SKM-1 (cell line): ENCODE measurements around the gene TMPRSS6.

ENCODE experiments used
- DNase-seq: peaks from one replicate; lab custom pipeline; 2025; ENCODE audit not compliant: unreplicated experiment; lab: John Stamatoyannopoulos, UW

Gene TMPRSS6

DNA sequence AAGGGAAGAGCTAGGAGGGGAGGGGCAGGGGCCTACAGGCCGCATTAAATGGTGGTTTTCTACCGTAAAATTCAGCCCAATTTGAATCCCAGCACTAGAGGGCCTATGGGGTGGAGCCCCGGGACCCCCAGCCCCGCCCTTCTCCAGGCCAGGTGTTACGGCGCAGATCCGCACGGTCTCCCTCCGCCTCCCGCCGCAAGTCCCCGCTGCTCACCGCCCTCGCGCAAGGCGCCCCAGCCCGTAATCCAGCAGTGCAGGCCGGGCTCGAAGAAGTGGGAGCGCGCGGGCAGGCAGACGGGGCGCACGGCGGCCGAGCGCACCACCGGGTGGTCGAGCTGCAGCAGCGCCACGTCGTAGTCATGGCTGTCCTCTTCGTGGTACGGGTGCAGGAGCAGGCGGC is 40.7 kb downstream of the TMPRSS6 start:
- DNase-seq, result no peak

DNA sequence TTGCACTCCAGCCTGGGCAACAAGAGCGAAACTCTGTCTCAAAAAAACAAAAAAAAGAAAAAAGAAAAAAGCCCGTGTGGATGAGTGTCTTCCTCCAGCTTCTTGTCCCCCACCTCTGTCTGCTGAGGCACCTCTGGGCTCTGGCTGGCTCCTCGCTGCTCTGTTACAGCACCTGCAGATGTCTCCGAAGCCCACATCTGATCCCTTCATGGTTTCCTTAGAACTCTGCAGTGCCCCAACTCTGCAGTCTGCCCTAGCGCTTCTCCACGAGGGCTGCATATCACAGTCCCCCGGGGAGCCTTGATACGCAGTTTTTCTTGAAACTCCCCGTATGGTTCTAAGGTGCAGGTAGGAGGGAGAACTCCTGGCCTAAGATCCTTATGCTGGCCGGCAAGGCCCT is 42.1 kb downstream of the TMPRSS6 start:
- no peak for DNase-seq

DNA sequence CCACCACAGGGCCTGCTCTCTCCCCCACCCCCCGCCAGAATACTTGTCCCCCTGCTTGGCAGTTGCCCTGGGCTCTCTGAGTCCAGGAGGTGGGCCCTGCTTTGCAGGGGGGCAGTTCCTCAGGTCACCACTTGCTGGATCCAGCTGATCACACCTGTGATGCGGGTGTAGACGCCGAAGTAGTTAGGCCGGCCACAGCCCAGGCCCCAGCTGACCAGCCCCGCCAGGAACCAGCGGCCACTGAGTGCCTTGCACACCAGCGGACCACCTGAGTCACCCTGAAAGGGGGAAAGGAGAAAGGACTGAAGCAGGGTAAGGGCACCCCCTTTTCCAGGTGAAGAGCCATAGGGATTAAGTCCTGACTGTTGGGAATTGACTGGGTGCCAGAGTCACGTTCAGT is 43.6 kb downstream of the TMPRSS6 start:
- no peak for DNase-seq

DNA sequence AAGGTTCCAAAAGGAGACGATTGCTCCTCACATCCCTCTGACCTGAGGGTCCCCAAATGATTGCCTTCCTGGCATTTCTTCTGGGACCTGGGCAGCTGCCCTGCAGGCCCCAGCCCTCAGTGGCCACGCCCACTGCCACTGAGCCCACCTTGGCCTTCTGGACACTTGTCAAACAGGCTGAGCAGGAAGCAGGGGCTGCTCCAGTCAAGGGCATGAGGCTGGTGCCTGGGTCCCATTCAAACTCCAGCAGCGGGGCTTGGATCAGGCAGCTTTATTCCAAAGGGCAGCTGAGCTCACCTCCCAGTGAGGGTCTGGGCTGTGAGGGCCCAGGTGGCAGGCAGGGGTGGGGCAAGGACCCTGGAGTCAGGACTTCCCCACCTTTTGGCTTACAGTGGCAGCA is 44.3 kb downstream of the TMPRSS6 start:
- no peak for DNase-seq

DNA sequence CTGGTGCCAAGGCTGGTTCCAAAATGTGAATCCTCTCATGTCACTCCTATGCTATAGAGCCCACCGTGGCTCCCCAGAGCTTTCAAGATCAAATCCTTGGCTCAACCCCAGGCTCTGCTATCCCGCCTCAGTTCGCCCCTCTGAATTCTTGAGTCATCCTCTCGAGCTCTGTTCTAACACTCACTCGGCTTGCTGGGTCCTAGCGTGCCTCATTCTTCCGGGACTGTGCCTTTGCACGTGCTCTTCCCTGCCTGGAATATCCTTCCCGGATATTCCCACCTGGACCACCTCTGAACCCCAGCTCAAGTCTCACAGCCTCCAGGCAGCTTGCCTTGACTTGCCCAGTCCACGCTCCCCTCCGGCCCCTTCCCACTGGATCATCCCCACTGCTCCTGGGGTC is 45.0 kb downstream of the TMPRSS6 start:
- no peak for DNase-seq

DNA sequence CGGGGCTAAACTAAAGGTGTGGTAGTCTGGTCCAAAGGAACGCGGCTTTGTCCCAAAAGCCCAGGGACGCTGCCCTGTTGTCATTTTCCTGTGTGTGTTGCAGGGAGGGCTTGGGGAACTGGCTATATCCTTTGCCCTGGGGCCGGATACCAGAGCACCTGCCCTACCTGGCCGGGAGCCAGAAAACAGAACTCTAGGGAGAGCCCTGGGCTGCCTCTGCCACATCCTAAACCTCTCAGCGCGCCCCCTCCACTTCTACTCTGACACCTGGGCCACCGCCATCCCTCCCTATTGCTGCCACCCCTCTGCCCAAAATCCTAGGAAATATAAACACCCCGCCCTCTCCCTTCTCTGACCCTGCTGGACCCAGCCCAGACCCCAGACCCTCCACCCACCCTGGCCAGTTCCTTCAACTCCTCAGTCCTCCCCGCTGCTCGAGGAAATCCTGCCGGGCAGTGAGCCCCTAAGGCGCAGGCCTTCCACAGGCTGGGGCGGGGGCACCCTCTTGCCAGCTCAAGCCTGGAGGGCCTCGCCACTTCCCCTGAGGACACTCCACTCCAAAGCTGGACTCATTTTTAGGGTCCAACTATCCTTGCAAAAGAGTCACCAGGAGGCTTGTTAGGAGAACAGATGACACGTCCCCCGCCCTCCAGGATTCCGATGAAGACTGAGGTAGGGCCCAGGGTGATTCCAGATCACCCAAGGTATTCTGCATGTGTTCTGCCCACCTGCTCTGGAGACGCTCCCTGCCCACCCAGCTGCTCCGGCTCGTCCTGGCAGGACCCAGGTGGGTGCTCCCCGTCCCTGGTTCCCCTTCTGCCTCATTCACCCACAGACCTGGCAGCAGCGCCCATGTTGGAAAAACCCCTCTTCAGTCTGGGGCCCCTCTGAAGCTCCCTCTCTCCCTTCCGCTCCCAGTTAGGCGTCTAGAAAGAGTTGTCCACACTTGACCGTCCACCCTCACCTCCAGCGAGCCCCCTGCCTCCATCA is 45.8 kb downstream of the TMPRSS6 start:
- no peak for DNase-seq

DNA sequence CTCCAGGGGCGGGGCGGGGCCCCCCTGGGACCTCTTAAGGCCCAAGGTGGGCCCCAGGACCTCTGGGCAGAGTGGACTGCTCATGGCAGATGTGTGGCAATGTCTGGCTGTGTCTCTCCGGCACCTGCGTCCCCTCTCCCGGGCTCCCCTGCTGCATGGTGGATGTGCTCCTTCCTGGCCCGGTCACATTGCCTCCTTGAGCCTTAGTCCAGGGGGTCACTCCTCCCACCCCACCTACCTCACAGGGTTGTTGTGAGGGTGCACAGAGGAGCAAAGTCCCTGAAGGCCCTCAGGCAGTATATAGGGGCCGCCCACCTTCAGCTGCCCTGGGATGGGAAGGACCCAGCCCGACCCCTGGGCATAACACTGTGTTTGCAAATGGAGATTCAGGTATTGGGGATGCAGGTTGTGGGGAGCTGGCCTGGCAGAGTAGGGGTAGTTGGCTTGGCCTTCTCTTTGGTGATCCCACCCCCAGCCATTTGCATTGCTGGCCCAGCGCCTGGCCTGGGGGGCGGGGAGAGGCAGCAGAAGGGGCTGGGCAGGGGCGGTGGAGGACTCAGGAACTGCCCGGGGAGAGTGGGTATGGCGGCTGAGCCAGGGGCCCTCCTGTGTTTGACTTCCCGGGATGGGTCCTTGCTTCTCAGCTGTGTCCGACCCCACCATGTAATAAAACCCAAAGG is 46.7 kb downstream of the TMPRSS6 start:
- DNase-seq, result no peak

DNA sequence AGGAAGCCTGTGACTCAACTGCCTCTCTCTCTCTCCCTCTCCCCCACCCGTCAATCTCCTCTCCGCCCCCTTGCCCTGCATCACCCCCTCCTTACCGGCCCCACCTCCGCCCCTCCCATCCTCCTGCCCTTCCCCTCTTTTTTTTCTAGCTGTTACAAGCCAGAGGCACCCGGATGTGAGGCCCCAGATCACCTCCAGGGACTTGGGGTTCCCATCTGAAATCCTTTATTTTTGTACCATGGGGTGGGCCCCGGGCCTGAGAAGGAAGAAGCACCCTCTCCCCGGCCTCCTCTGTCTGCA is 47.2 kb downstream of the TMPRSS6 start:
- DNase-seq, result no peak

DNA sequence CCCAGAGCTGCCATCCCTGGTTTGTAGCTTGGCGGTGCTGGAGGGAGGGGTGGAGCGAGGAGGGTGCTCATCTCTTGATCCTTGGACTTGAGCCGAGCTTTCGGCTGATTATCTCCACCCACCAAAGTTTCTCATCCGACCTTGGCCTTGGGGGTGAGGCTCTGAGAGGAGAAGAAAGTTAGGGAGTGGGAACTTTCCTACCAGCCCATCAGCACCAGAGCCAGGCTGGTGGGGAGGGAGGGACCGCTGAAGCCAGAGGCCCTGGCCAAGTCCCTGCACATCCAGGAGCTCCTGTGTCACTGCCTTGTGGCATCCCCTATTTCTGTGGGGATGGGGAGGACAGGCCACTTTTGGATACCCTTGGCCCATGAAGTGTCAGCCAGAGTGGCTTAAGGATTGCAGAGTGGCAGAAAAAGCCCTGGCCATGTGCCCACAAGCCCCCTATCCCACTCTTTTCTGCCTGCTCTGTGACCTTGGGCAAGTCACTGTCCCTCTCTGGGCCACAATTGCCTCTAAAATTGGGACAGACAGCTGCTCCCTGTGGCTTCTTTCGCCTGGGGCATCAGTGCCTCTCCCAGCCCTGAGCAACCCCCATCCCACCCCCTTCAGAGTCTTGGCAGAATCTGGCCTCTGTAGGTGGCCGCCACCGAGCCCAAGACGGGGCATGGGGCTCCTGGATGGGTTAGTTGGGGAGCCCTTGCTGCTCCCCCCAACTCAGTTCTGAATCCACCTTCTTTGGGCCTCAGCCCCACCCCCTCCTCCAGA is 47.7 kb downstream of the TMPRSS6 start:
- DNase-seq, result no peak

DNA sequence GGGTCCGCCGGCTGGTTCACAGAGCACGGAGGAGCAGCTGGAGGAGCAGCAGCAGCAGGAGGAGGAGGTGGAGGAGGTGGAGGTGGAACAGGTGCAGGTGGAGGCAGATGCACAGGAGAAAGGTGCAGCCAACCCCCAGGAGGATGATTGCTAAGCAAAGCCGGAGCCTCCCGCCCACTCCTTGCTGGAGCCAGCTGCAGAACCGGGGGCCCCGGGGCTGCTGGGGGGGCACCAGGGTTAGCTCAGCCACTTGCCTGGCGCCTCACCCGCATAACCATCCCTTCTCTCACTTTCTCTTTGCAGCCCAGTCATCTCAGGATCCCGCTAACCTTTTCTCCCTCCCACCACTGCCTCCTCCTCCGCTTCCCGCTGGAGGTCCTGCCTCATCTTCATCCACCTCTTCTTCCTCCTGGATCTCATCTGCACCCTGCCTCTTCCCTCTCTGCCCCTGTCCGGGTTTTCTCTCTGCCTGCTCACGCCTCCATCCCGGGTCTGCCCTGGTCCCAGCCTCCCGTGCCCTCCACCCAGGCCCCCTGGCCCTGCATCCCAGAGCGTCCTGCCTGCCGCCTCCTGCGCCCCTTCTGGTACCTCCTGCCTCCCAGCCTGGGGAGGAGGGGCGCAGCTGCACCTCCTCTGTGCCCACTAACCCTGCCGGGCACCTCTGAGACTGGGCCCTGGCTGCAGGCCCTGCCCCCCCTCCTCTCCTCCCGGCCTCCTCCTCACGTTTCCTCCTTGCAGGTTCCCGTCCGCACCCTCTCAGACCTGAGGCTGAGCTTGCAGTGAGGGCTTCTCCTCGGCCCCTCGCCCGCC is 48.5 kb downstream of the TMPRSS6 start:
- no peak for DNase-seq

DNA sequence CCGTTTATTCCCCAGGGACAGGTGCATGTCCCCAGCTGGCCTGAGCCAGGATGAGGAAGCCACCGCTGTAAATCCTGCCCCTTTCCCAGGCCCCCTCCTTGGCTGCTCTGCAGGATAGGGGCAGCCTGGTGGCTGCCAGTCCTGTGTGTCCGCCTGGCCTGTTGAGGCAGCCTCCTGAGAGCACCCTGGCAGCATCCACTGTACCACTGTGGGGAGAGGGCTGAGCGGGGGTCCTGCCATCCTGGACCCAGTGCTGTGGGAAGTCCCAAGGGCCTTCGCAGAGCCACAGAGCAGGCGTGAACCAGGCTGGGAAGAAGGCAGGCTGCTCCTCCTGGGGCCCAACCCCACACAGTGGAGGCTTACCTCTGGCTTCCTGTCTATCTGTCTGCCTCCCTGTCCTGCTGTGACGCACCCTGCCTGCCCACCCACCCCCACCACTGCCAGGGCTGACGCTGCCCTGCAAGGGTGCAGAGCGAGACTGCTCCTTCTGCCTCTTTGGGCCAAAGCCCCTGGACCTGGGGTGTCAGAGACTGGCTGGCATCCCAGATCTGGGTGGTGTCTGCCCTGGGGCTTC is 49.5 kb downstream of the TMPRSS6 start:
- no peak for DNase-seq

DNA sequence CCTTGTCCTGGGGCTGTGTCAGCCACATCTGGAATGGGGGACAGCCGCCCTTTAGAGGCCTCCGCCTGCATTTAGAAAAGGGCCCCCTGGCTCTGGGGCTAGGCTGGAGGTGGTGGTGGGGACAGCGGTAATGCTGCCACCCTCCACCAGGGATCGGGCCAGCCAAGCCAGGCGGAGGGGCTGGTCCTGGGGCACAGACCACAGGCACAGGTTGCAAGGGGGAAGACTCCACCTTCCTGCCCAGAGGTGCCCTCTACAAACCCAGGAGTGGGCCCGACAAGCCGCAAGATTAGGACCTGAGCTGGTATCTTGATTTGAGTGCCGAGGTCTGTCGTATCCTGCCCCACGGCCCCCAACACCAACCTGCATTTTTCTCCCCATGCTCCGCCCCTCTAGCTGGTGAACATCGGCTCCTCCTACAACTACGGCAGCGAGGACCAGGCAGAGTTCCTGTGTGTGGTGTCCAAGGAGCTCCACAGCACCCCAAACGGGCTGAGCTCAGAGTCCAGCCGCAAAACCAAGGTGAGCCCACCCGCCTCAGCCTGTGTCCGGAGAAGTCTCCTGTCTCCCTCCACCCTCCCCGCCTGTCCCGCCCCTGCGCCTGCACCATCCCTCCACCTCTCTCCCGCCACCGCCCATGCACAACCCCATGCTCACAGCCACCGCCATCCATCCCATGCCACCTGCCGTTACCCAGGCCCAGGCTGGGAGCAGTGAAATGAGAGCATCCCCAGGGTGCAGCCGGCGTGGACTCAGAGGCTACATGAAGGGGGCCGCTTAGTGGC is 50.4 kb downstream of the TMPRSS6 start:
- DNase-seq, result no peak

DNA sequence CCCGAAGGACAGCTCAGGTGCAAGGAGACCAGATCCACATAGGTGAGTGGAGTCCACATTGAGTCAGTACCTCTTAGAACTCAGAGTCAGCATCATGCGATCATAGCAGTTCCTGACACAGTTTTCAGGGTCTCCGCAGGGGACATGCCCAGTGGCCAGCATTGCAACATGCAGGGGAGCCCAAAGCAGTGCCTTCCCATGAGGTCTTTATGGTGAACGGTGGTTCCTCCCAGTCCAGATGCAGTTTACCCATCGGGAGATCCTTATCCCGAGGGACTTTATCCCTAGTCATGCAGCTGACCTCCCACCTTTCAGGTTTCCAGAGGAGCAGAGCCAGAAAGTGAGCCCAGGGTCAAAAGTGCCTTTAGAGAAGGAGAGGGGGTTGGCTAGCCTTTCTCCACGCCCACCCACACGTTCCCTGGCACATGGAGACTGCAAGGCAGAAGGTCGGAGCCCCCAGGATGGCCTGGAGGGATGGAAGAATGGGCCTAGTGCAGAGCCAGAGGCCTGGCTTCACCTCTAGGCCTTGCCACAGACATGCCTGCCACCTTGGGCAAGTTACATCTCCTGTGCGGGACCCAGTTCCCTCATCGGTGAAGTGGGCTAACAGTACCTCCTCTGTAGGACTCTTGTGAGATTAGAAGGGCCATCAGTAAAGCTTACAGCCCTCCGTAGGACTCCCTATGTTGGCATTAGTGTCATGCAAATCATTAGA is 51.6 kb downstream of the TMPRSS6 start:
- no peak for DNase-seq

DNA sequence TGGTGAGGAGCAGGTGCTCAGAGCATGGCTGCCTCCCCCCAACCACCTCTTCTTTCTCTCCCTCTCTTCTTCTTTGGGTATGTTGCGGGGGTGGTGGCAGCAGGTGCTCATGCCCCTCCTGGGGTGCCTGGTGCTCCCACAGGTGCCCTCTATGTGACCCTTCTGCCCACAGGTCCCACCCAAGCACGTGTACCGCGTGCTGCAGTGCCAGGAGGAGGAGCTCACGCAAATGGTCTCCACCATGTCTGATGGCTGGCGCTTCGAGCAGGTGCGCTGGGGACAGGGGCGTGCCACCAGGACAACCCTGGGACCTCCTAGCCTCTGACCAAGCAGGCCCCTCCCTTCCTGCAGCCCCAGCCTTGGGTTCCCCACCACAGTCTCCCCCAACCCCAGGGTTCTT is 52.3 kb downstream of the TMPRSS6 start:
- DNase-seq, result no peak

DNA sequence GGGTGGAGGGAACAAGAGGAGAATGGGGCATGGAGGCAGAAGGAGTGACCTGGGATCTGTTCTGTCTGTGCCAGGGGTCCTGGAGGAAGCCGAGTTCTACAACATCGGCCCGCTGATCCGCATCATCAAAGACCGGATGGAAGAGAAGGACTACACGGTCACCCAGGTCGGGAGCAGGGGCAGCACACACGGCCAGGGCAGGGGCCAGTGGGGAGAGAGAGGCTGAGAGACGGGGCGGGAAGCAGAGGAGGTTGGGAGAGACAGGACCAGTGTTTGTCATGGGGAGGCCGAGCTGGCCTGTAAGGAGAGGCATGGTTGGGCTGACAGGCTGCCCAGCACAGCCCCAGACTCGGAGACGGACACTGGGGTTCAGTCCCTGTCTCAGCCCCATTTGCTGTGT is 53.3 kb downstream of the TMPRSS6 start:
- DNase-seq, result no peak

DNA sequence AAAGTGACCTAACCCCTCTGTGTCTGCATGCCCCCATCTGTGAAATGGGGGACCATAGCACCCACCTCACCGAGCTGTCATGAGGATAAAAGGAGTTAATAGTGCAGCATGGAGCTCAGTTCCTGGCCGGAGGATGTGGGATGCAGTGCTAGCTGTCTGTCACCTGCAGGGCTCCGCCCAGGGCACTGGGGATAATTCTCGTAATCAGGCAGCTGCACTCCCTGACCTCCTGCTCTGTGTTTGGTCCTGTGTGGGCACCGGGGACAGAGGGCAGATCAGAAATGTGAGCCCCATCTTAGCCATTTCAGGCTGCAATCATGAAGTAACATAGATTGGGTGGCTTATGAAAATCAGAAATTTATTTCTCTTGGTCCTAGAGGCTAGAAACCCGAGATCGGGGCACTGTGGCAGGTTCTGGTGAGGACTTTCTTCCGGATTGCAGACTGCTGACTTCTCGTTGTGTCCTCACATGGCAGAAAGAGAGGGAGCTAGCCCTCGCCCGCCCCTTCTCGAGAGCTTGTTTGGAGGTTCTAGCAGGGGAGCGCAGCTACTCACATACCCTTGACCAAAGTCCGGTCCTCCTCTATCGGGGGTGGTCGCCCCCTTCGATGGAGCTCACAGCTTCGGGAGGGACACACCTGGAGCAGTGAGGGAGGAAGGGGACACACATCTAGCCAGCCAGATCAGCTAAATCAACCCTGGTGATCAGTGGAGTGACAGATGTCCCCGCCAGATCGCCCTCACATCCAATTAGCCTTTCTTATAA is 54.7 kb downstream of the TMPRSS6 start:
- DNase-seq, result no peak

DNA sequence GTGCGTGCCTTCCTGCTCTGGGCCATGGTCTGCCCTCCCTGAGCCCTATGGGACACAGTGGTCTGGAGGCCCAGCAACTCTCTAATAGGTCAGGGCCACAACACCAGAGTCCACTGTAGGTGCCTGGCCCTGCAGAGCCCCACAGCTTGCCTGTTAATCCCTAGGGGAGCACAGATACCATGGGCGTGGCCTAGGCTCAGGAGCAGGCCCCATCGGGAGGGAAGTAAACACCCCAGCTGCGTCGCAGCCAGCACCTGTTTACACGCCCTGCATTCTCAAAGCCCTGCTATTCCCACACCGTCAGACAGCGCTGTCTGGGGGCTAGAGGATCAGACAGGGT is 55.5 kb downstream of the TMPRSS6 start:
- DNase-seq, result no peak

DNA sequence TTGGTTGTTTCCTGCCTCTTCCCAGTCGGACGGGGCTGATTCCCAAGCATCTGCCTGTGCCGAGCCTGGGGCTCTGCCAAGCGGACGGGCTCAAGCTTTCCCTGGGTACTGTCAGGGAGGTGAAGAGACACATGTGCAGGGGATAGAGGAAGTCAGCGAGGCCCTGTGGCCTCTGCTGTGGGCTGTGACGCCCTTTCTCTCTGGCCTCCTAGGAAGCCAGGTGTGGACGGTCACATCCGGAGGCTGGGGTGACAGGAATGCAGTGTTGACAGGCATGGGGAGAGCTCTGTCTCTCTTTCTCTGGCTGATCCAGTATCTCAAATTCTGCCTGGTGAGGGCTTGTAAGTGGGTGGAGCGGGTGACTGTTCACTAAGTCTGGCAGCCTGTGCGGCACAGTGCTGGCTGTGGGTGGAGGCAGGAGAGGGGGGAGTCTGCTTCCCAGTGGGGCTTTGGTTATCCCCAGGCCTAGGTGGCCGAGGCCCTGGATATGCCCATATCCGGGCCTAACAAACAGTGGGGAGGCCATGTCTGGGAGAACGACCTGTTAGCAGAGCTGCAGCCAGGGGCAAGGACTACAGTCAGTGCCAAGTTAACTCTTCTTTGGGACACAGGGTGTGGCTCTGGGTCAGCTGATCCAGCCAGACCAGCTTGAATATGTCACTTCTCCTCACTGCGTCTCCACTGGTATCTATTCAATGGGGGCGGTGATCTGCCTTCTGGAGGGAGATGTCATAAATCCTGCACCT is 56.0 kb downstream of the TMPRSS6 start:
- DNase-seq, result no peak
